Measurements from ENCODE around the gene PATL1. TPM values are rescaled to one million over a fixed set of nuclear protein-coding genes. Genes with fewer than 3 reads are reported as not detected.
A peak's percentile ranks its signal among the peaks of the same experiment; 100 is the strongest.

Gene PATL1, protein sequence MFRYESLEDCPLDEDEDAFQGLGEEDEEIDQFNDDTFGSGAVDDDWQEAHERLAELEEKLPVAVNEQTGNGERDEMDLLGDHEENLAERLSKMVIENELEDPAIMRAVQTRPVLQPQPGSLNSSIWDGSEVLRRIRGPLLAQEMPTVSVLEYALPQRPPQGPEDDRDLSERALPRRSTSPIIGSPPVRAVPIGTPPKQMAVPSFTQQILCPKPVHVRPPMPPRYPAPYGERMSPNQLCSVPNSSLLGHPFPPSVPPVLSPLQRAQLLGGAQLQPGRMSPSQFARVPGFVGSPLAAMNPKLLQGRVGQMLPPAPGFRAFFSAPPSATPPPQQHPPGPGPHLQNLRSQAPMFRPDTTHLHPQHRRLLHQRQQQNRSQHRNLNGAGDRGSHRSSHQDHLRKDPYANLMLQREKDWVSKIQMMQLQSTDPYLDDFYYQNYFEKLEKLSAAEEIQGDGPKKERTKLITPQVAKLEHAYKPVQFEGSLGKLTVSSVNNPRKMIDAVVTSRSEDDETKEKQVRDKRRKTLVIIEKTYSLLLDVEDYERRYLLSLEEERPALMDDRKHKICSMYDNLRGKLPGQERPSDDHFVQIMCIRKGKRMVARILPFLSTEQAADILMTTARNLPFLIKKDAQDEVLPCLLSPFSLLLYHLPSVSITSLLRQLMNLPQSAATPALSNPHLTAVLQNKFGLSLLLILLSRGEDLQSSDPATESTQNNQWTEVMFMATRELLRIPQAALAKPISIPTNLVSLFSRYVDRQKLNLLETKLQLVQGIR
- total RNA-seq (ENCODE audit: low replicate concordance), result 15.3 and 16.0 TPM in 2 replicates

DNA sequence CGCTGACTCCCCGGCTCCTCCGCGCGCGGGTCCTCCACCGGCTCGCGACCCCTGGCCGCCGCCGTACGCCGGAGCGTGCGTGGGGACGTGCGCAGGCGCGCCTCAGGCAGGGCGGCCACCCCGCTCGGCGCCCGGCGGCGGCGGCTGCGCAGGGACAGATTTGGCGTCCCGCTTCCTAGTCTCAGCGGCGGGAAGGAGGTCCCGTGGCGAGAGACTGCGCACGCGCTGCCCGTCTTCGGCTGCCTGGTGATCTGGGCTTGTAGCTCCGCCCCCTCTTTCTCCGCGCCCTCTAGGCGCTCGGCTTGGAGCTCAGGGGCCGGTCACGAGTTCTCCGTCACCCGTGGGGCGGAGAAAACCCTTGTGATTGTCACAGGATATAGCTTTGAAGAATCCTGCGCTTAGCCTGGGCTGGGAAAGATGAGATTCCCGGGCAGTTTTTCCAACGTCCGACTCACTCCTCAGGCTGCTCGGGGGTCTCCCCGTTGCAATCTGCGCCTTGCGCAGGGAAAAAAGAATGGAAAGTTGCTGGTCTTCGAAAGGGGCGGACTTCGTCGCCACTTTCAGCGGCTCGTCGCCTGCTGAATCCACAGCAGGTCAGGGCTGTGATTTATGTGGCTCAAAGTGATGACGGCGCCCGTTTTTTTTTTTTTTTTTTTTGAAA, at the start of gene PATL1:
Gene PATL1, minus strand, starts transcription at position 88 of the 661 bp plus-strand sequence. CDS start 142 bp downstream, outside the sequence.
- Histone ChIP-seq H4K20me1 (ENCODE audit: low read depth) (peaks cover 14% of the 10 kb centered on the region), H2AFZ (replicated peaks) (peak within 1 kb of the TSS; percentile 90), H3K27me3 (no peaks in the 10 kb centered on the region), H3F3A (ENCODE audit: low read depth) (peaks cover 25% of the 10 kb centered on the region), H3K79me2 (ENCODE audit: low read depth) (peaks cover 26% of the 10 kb centered on the region), H3K4me3 (peak within 1 kb of the TSS; percentile 93), H3K9ac (peak within 1 kb of the TSS; percentile 79), H3K4me1 (no peaks in the 10 kb centered on the region), H3K4me2 (peak within 1 kb of the TSS; percentile 77), H3K27ac (peak within 1 kb of the TSS; percentile 98), H3K36me3 (peaks cover 6% of the 10 kb centered on the region), H3K9me3 (ENCODE audit: low read depth) (no peaks in the 10 kb centered on the region)
- Mint-ChIP-seq H3K4me3 (peak within 1 kb of the TSS; percentile 94), H3K9me3 (no peaks in the 10 kb centered on the region), H3K27ac (peak within 1 kb of the TSS; percentile 96), H3K4me1 (peaks cover 16% of the 10 kb centered on the region), H3K27me3 (ENCODE audit: insufficient read depth, low read depth) (peaks cover 2% of the 10 kb centered on the region), H3K36me3 (peaks cover 8% of the 10 kb centered on the region)
- no peak for TF ChIP-seq EZH2phosphoT487 (IDR thresholded peaks at IDR 0.05)
- TF ChIP-seq, protein P1, sequence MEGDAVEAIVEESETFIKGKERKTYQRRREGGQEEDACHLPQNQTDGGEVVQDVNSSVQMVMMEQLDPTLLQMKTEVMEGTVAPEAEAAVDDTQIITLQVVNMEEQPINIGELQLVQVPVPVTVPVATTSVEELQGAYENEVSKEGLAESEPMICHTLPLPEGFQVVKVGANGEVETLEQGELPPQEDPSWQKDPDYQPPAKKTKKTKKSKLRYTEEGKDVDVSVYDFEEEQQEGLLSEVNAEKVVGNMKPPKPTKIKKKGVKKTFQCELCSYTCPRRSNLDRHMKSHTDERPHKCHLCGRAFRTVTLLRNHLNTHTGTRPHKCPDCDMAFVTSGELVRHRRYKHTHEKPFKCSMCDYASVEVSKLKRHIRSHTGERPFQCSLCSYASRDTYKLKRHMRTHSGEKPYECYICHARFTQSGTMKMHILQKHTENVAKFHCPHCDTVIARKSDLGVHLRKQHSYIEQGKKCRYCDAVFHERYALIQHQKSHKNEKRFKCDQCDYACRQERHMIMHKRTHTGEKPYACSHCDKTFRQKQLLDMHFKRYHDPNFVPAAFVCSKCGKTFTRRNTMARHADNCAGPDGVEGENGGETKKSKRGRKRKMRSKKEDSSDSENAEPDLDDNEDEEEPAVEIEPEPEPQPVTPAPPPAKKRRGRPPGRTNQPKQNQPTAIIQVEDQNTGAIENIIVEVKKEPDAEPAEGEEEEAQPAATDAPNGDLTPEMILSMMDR (IDR thresholded peaks at IDR 0.05), result no peak
- TF ChIP-seq EZH2 (IDR thresholded peaks at IDR 0.05), result no peak
- peak; percentile 99 for DNase-seq (ENCODE audit: low spot score)

DNA sequence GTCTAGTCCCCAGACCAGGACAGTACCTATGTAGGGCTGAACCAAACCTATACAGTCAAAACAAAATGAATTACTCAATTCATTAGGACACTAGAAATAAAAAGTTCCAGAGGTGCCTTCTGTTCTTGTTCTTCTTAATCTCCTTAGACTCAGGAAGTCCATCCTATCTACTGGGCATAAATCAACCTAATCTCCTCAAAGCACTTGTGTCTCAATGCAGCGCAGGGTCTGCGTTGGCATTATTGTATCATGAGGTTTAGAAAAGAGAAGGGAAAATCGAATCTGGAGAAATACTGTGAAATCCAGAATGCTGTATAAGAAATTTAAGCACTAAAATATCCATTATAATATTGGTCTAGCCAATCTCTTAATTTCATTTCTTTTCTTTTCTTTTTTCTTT, 47.2 kb upstream of the PATL1 start:
- H3K4me2 ChIP-seq, result no peak overlapping the region
- no peaks in the 10 kb centered on the region for H3K36me3 ChIP-seq
- H3F3A ChIP-seq (ENCODE audit: low read depth), result no peaks in the 10 kb centered on the region
- H3K27me3 Mint-ChIP-seq (ENCODE audit: insufficient read depth, low read depth), result peaks cover 2% of the 10 kb centered on the region
- no peak overlapping the region for H3K27ac Mint-ChIP-seq
- H3K9me3 Mint-ChIP-seq, result no peaks in the 10 kb centered on the region
- no peaks in the 10 kb centered on the region for H3K4me1 Mint-ChIP-seq
- H3K4me3 Mint-ChIP-seq, result no peak overlapping the region
- no peak overlapping the region for H3K27ac ChIP-seq
- H3K4me3 ChIP-seq, result no peak overlapping the region
- no peaks in the 10 kb centered on the region for H3K27me3 ChIP-seq
- H4K20me1 ChIP-seq (ENCODE audit: low read depth), result no peaks in the 10 kb centered on the region
- TF ChIP-seq EZH2phosphoT487 (IDR thresholded peaks at IDR 0.05) (no peak), EZH2 (IDR thresholded peaks at IDR 0.05) (no peak)
- TF ChIP-seq, protein P1 (IDR thresholded peaks at IDR 0.05), result no peak
- DNase-seq (ENCODE audit: low spot score), result no peak
- no peaks in the 10 kb centered on the region for H3K79me2 ChIP-seq (ENCODE audit: low read depth)
- H3K9ac ChIP-seq, result no peak overlapping the region
- H3K9me3 ChIP-seq (ENCODE audit: low read depth), result no peaks in the 10 kb centered on the region
- H3K4me1 ChIP-seq, result no peaks in the 10 kb centered on the region
- H2AFZ ChIP-seq (replicated peaks), result no peak overlapping the region
- no peaks in the 10 kb centered on the region for H3K36me3 Mint-ChIP-seq

DNA sequence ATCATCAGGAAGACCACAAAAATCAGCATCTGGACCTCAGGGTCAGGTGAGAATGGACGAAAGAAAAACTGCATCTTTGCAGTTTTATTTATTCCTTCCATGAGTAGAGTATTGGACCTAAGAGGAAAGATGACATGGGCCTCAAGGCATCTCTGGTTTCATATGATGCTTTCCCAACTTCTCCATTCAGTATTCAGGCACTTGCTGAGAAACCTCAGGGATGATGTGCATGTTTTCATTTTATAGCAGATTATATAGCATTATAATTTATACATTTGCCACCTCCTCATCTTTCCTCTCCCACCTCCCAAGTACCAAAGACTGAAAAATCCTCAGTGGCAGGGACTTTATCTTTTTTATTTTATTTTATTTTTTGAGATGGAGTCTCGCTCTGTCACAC, 44.9 kb upstream of the PATL1 start, which contains the start of gene OR10V1:
Gene OR10V1, minus strand, starts transcription at position 101 of the 400 bp plus-strand sequence. Its CDS starts 0 bp downstream, at position 101.
- H3K27me3 Mint-ChIP-seq (ENCODE audit: insufficient read depth, low read depth), result peaks cover 2% of the 10 kb centered on the region
- H3K9me3 ChIP-seq (ENCODE audit: low read depth), result no peaks in the 10 kb centered on the region
- H3K79me2 ChIP-seq (ENCODE audit: low read depth), result no peaks in the 10 kb centered on the region
- H3K9ac ChIP-seq, result no peak within 1 kb of the TSS
- H3K27ac Mint-ChIP-seq, result no peak within 1 kb of the TSS
- H3K4me3 Mint-ChIP-seq, result no peak within 1 kb of the TSS
- no peak for TF ChIP-seq EZH2phosphoT487 (IDR thresholded peaks at IDR 0.05)
- no peaks in the 10 kb centered on the region for H3K9me3 Mint-ChIP-seq
- H3K27me3 ChIP-seq, result no peaks in the 10 kb centered on the region
- H3K36me3 ChIP-seq, result no peaks in the 10 kb centered on the region
- H3K4me2 ChIP-seq, result no peak within 1 kb of the TSS
- no peak within 1 kb of the TSS for H3K27ac ChIP-seq
- no peak within 1 kb of the TSS for H3K4me3 ChIP-seq
- H3K4me1 Mint-ChIP-seq, result no peaks in the 10 kb centered on the region
- DNase-seq (ENCODE audit: low spot score), result no peak
- H2AFZ ChIP-seq (replicated peaks), result no peak within 1 kb of the TSS
- H3F3A ChIP-seq (ENCODE audit: low read depth), result no peaks in the 10 kb centered on the region
- no peaks in the 10 kb centered on the region for H3K4me1 ChIP-seq
- H3K36me3 Mint-ChIP-seq, result no peaks in the 10 kb centered on the region
- no peaks in the 10 kb centered on the region for H4K20me1 ChIP-seq (ENCODE audit: low read depth)
